Parathyroid adenoma (tissue), 2 donors: ENCODE results near the gene BOD1.

Experiments used
- H2AFZ ChIP-seq: fragments of 300-600 bp; sonication (generic); one replicate; pipeline ENCODE4 v1.7.0; 2017; ENCODE audit warnings: antibody characterized with exemption, mild to moderate bottlenecking
- H3K27ac ChIP-seq: fragments of 300-600 bp; sonication (generic); one replicate; pipeline ENCODE4 v1.7.0; 2017
- H3K27me3 ChIP-seq: fragments of 300-600 bp; sonication (generic); one replicate; pipeline ENCODE4 v1.7.0; 2017; ENCODE audit warnings: low read length; ENCODE audit not compliant: control insufficient read depth, insufficient read depth
- H3K36me3 ChIP-seq: fragments of 300-600 bp; sonication (generic); one replicate; pipeline ENCODE4 v1.7.0; 2017; ENCODE audit warnings: low read length; ENCODE audit not compliant: control insufficient read depth, insufficient read depth
- H3K4me1 ChIP-seq: fragments of 300-600 bp; sonication (generic); one replicate; pipeline ENCODE4 v1.7.0; 2017; ENCODE audit warnings: control low read depth
- H3K4me2 ChIP-seq: fragments of 300-600 bp; sonication (generic); one replicate; pipeline ENCODE4 v1.7.0; 2017; ENCODE audit warnings: low read length
- H3K4me3 ChIP-seq: fragments of 300-600 bp; sonication (generic); one replicate; pipeline ENCODE4 v1.7.0; 2017; ENCODE audit warnings: low read depth, low read length
- H3K79me2 ChIP-seq: fragments of 300-600 bp; sonication (generic); one replicate; pipeline ENCODE4 v1.7.0; 2017; ENCODE audit warnings: control low read depth
- H3K9ac ChIP-seq: fragments of 300-600 bp; sonication (generic); one replicate; pipeline ENCODE4 v1.7.0; 2017; ENCODE audit warnings: mild to moderate bottlenecking
- H3K9me3 ChIP-seq: fragments of 300-600 bp; sonication (generic); one replicate; pipeline ENCODE4 v1.7.0; 2017; ENCODE audit warnings: low read length; ENCODE audit not compliant: control insufficient read depth
- TF ChIP-seq, protein P1 (sequence below): fragments of 300-600 bp; sonication (generic); IDR thresholded peaks from one replicate; pipeline ENCODE4 v1.7.0; 2017; ENCODE audit warnings: antibody characterized with exemption, mild to moderate bottlenecking
- donor health status: primary hyperparathyroidism.

The BOD1 gene

DNA sequence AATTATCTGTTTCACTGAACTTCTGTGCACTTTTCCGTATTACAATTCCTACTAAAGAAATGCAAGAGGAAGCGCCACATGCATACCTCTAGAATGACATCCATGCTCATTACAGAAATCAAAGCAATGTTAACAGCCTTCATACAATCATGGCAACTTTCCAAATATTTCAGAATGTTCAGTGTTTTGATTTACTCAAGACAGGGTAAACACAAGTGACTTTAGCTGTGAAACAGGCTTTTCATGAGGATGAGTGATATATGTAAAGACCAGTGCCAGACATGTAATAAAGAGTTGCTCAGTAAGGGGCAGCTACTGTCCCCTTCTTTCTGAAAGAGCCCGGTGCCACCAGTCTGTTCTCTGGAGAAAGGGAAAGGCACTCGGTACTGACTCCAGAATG, 4.7 kb downstream of the BOD1 start:
- Histone ChIP-seq H3K27me3 (no peaks in the 10 kb centered on the region), H3K4me2 (no peak overlapping the region), H3K9ac (no peak overlapping the region), H3K9me3 (no peaks in the 10 kb centered on the region), H3K79me2 (peaks cover 55% of the 10 kb centered on the region), H3K36me3 (no peaks in the 10 kb centered on the region), H2AFZ (no peak overlapping the region), H3K4me1 (peaks cover 13% of the 10 kb centered on the region), H3K4me3 (no peak overlapping the region), H3K27ac (no peak overlapping the region)
- TF ChIP-seq, protein P1, sequence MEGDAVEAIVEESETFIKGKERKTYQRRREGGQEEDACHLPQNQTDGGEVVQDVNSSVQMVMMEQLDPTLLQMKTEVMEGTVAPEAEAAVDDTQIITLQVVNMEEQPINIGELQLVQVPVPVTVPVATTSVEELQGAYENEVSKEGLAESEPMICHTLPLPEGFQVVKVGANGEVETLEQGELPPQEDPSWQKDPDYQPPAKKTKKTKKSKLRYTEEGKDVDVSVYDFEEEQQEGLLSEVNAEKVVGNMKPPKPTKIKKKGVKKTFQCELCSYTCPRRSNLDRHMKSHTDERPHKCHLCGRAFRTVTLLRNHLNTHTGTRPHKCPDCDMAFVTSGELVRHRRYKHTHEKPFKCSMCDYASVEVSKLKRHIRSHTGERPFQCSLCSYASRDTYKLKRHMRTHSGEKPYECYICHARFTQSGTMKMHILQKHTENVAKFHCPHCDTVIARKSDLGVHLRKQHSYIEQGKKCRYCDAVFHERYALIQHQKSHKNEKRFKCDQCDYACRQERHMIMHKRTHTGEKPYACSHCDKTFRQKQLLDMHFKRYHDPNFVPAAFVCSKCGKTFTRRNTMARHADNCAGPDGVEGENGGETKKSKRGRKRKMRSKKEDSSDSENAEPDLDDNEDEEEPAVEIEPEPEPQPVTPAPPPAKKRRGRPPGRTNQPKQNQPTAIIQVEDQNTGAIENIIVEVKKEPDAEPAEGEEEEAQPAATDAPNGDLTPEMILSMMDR, result no peak

DNA sequence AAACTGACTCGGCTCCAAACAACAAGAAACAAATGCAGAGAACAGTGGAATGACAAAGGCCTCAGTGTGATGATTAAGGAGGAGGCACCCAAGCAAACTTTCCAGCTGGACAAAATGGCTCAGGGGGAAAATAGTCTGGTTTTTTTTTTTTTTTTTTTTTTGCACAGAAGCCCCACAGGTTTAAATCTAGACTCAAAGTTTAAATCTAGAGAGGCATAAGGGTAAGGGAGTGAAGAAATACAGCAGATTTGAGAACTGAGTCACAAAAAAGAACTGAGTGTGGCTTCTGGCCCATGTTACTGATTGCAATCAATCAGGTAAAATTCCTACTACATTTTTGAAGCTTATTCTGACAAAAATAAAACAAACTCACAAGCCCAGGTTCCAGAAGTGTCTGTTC, 12.3 kb downstream of the BOD1 start:
- Histone ChIP-seq H3K9me3 (no peaks in the 10 kb centered on the region), H2AFZ (no peak overlapping the region), H3K4me3 (no peak overlapping the region), H3K4me1 (no peaks in the 10 kb centered on the region), H3K27me3 (no peaks in the 10 kb centered on the region), H3K4me2 (no peak overlapping the region), H3K36me3 (no peaks in the 10 kb centered on the region), H3K9ac (no peak overlapping the region), H3K79me2 (peaks cover 8% of the 10 kb centered on the region), H3K27ac (no peak overlapping the region)
- TF ChIP-seq, protein P1, result no peak

DNA sequence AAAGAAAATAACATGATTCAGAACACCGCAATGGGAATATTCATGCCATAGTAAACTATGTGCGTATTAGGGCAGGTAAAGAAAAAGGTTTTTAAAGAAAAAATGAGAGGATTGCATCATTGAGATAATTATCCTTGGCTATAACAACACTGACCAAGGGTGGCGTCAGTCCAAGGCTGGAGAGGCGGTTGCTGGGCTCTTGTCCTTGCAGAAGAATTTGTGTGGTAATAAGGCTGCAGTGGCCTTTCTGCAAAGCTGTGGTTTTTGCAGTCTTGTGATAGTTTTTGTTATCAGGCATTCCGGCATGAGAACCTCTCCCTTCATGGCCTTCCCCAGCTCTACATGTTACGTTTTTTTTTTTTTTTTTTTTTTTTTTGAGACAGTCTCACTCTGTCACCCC, 14.0 kb downstream of the BOD1 start:
- Histone ChIP-seq H3K4me2 (no peak overlapping the region), H3K4me3 (no peak overlapping the region), H3K9ac (no peak overlapping the region), H3K9me3 (no peaks in the 10 kb centered on the region), H3K27ac (no peak overlapping the region), H2AFZ (no peak overlapping the region), H3K36me3 (no peaks in the 10 kb centered on the region), H3K79me2 (peaks cover 12% of the 10 kb centered on the region), H3K4me1 (no peaks in the 10 kb centered on the region), H3K27me3 (no peaks in the 10 kb centered on the region)
- TF ChIP-seq, protein P1, result no peak

DNA sequence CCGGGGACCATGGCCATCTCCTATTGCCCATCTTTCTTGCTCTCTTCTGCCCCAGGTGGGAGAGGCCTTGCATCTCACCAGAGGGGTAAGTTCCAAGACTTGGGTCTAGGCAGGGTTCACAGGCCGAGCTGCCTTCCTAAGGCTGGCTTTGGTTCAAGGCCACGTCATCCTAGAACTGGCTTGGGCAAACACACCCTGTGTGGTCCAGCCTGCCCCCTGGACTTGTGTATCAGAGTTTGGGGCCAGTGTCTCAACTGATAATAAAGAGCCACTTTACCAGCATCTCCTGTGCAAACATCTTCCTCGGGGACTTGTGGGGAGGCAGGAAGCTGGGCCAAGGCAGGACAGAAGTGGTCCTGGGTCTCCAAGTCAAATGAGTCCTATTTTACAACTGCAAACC, 17.8 kb downstream of the BOD1 start:
- H3K4me3 ChIP-seq, result no peak overlapping the region
- no peak overlapping the region for H3K27ac ChIP-seq
- peaks cover 21% of the 10 kb centered on the region for H3K79me2 ChIP-seq
- no peaks in the 10 kb centered on the region for H3K9me3 ChIP-seq
- H3K4me1 ChIP-seq, result no peaks in the 10 kb centered on the region
- no peak overlapping the region for H2AFZ ChIP-seq
- no peak overlapping the region for H3K9ac ChIP-seq
- no peaks in the 10 kb centered on the region for H3K27me3 ChIP-seq
- no peaks in the 10 kb centered on the region for H3K36me3 ChIP-seq
- TF ChIP-seq, protein P1, result no peak
- H3K4me2 ChIP-seq, result no peak overlapping the region

DNA sequence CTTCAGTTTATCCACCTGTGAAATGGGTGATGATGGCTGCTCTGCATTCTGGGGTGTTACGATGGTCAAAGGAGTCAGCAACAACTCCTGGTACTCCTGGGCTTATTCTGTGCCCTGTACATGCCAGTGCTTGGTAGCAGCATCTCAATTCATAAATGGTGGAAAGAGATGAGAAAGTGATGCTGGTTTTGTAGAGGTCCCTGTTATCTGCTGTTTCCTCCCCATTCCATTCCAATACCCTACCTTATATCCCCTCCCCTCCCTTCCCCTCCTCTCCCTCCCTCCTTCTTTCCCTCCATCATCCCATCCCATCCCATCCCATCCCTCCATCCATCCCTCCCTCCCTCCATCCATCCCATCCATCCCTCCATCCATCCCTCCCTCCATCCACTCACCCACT, 19.1 kb downstream of the BOD1 start:
- Histone ChIP-seq H3K27ac (no peak overlapping the region), H3K9me3 (no peaks in the 10 kb centered on the region), H3K4me3 (no peak overlapping the region), H3K4me2 (no peak overlapping the region), H3K36me3 (no peaks in the 10 kb centered on the region), H3K9ac (no peak overlapping the region), H2AFZ (no peak overlapping the region), H3K4me1 (no peaks in the 10 kb centered on the region), H3K27me3 (no peaks in the 10 kb centered on the region), H3K79me2 (peaks cover 17% of the 10 kb centered on the region)
- TF ChIP-seq, protein P1, result no peak
